ENCODE measurements around the gene ARHGDIB. TPM values are rescaled to one million over a fixed set of nuclear protein-coding genes. Genes with fewer than 3 reads are reported as not detected.

ARHGDIB gene
- total RNA-seq, 4 donors from 2014 or later, result 20.6 to 88.6 (median 44.0) TPM

GRCh38 chr12:15004421-15004820, 43.0 kb upstream of the ARHGDIB start:
- no peak overlapping the region for H3K4me3 ChIP-seq
- no peak overlapping the region for H3K27ac ChIP-seq
- H3K27me3 ChIP-seq, result no peaks in the 10 kb centered on the region
- peaks cover 24% of the 10 kb centered on the region in 2 donors for H3K4me1 ChIP-seq
- ATAC-seq (no peak), DNase-seq (no peak)
- no peaks in the 10 kb centered on the region for H3K9me3 ChIP-seq
- intact Hi-C loops (cut with DNase I; ENCODE audit: low total_unique reads) (loop anchor here (10.0 kb wide), 2 partner anchors 120 to 220 kb away; partner anchors contain the start of gene RERG), in situ Hi-C loops (cut with MboI; ENCODE audit: low sequenced_read_pairs in 4 of 4) (no loop called here)
- TF ChIP-seq CTCF (IDR thresholded peaks at IDR 0.05 in 4 of 5, conservative IDR thresholded peaks at IDR 0.05 in 1 of 5) (no peak), POLR2A (IDR thresholded peaks at IDR 0.05) (no peak)
- no peaks in the 10 kb centered on the region for H3K36me3 ChIP-seq

- no peak for TF ChIP-seq POLR2A (IDR thresholded peaks at IDR 0.05)
- TF ChIP-seq CTCF (IDR thresholded peaks at IDR 0.05 in 4 of 5, conservative IDR thresholded peaks at IDR 0.05 in 1 of 5), result no peak
- H3K4me3 ChIP-seq, result peak overlapping the region; percentile 19 to 26 (median 21)
- DNase-seq (peak; percentile 12 to 21), ATAC-seq (peak; percentile 85 to 86)
- intact Hi-C loops (cut with DNase I; ENCODE audit: low total_unique reads), result loop anchor here (10.0 kb wide), 2 partner anchors 123 to 223 kb away; partner anchors contain the start of gene RERG
- in situ Hi-C loops (cut with MboI; ENCODE audit: low sequenced_read_pairs in 4 of 4), result no loop called here
- peak overlapping the region; percentile 58 to 68 (median 64) for H3K27ac ChIP-seq
- no peaks in the 10 kb centered on the region for H3K27me3 ChIP-seq
- H3K9me3 ChIP-seq, result no peaks in the 10 kb centered on the region
- H3K36me3 ChIP-seq, result no peaks in the 10 kb centered on the region
- peaks cover 24% of the 10 kb centered on the region in 2 donors for H3K4me1 ChIP-seq
Observed at GRCh38 chr12:15001733-15002382, 40.5 kb upstream of the ARHGDIB start.

DNA sequence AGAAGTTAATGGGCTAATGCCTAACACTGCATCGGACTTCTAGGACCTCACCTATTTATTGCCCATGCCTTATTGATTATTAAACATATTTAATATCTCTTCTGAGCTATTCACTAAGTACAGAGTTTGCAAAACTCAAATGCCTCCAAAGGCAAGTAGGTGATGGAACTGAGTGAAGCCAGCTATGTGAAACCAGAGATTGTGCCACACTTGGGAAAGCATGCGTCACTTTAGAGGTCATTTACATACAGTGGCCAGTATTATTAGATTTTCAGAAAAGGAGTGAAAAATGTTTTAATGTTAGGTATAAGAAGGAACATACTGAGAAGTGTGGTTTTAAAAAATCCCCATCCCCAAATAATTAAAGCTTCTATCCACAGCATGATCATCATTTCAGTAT, 39.2 kb upstream of the ARHGDIB start:
- Histone ChIP-seq H3K27me3 (no peaks in the 10 kb centered on the region), H3K27ac (peak overlapping the region in 1 of 4 donors; percentile 58), H3K4me1 (peaks cover 24% of the 10 kb centered on the region in 2 donors), H3K4me3 (no peak overlapping the region), H3K9me3 (no peaks in the 10 kb centered on the region), H3K36me3 (no peaks in the 10 kb centered on the region)
- TF ChIP-seq POLR2A (IDR thresholded peaks at IDR 0.05) (no peak), CTCF (IDR thresholded peaks at IDR 0.05 in 4 of 5, conservative IDR thresholded peaks at IDR 0.05 in 1 of 5) (no peak)
- DNase-seq, result no peak
- in situ Hi-C loops (cut with MboI; ENCODE audit: low sequenced_read_pairs in 4 of 4), result no loop called here
- peak in 1 of 2 donors; percentile 44 for ATAC-seq
- intact Hi-C loops (cut with DNase I; ENCODE audit: low total_unique reads), result loop anchor here (10.0 kb wide), 2 partner anchors 124 to 224 kb away; partner anchors contain the start of gene RERG

DNA sequence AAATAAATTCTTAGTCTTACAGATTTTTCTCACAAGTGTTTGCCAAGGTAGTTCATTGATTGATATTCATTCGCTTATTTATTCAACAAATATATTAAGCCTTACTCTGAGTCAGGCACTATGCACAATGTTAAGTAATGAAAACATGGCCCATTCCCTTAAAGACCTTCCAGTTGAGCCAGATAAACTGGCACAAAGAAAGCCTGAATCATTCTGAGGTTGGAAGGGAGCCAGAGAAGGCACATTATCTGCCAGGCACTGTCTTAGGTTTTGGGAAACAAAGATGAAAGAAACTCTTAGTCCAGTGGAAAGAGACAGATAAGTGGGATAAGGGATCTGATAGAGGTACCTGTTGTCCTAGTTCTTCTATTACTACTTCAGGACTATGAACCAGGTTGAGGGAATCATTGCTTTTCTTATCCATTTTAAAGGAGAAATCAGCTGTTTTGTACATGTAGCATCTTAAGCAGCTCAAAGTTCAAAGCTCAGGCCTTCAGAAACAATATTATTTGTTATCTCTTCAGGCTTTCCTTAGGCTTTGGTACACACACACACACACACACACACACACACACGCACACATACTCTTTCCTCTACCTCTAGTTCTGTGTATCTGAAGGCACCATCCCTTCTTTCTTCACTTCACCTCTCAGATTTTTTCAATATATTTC, 38.4 kb upstream of the ARHGDIB start:
- ATAC-seq (no peak), DNase-seq (no peak)
- in situ Hi-C loops (cut with MboI; ENCODE audit: low sequenced_read_pairs in 4 of 4), result loop anchor here (5.0 to 25.0 kb wide), 4 partner anchors 153 to 363 kb away; partner anchors contain the start of gene ART4 (in 2 of the 4)

More for the DNA sequence above, 38.4 kb upstream of the ARHGDIB start:
- intact Hi-C loops (cut with DNase I; ENCODE audit: low total_unique reads), result loop anchor here (5.0 to 10.0 kb wide), 3 partner anchors 125 to 273 kb away; partner anchors contain the start of gene RERG
- TF ChIP-seq POLR2A (IDR thresholded peaks at IDR 0.05), result no peak
- TF ChIP-seq CTCF (IDR thresholded peaks at IDR 0.05 in 4 of 5, conservative IDR thresholded peaks at IDR 0.05 in 1 of 5), result no peak
- Histone ChIP-seq H3K27me3 (no peaks in the 10 kb centered on the region), H3K36me3 (no peaks in the 10 kb centered on the region), H3K4me1 (peaks cover 24% of the 10 kb centered on the region in 2 donors), H3K4me3 (no peak overlapping the region), H3K27ac (no peak overlapping the region), H3K9me3 (no peaks in the 10 kb centered on the region)

Data from gastrocnemius medialis (tissue), 4 donors.